Cardiac fibroblast (primary cell): Measurements from ENCODE around the gene TOPBP1.

Experiments
- DNase-seq, 2 donors: peaks; one replicate each; pipeline versions ENCODE4 v3.0.0 to v3.0.0-alpha.2; 2010; ENCODE audit warnings: low read depth in 2 of 2
- H3K4me3 ChIP-seq, 2 donors: replicated peaks in 1 of 2; 1 replicate in 1 of 2; 2 replicates in 1 of 2; pipeline ENCODE4 v1.5.1; 2011; ENCODE audit warnings: low read depth in 2 of 2, low read length in 2 of 2, mild to moderate bottlenecking in 2 of 2, moderate library complexity in 1 of 2
- TF ChIP-seq, protein P1 (sequence below): IDR thresholded peaks from one replicate; pipeline ENCODE4 v1.5.1; 2011; ENCODE audit warnings: low read depth, mild to moderate bottlenecking, low read length, inconsistent platforms

The TOPBP1 gene

GRCh38 chr3:133607816-133608215, 53.9 kb downstream of the TOPBP1 start:
- no peak overlapping the region for H3K4me3 ChIP-seq
- TF ChIP-seq, protein P1, sequence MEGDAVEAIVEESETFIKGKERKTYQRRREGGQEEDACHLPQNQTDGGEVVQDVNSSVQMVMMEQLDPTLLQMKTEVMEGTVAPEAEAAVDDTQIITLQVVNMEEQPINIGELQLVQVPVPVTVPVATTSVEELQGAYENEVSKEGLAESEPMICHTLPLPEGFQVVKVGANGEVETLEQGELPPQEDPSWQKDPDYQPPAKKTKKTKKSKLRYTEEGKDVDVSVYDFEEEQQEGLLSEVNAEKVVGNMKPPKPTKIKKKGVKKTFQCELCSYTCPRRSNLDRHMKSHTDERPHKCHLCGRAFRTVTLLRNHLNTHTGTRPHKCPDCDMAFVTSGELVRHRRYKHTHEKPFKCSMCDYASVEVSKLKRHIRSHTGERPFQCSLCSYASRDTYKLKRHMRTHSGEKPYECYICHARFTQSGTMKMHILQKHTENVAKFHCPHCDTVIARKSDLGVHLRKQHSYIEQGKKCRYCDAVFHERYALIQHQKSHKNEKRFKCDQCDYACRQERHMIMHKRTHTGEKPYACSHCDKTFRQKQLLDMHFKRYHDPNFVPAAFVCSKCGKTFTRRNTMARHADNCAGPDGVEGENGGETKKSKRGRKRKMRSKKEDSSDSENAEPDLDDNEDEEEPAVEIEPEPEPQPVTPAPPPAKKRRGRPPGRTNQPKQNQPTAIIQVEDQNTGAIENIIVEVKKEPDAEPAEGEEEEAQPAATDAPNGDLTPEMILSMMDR, result no peak
- no peak for DNase-seq

DNA sequence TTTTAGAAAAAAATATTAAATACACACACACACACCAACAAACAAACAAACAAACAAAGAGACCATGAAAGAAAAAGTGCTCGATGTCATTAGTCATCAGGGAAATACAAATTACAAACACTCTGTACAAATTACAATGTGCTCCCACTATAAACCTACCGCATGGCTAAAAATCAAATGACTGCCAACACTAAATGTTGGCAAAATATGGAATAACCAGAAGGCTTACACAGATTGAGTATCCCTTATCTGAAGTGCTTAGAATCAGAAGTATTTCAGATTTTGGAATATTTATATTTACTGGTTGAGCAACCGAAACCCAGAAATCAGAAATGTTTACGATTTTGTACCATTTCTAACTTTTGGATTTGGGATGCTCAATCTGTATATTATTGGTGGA, 54.8 kb downstream of the TOPBP1 start:
- H3K4me3 ChIP-seq, result no peak overlapping the region
- no peak for DNase-seq
- TF ChIP-seq, protein P1, result no peak

GRCh38 chr3:133606342-133606741, 55.4 kb downstream of the TOPBP1 start:
- DNase-seq, result no peak
- TF ChIP-seq, protein P1, result no peak

GRCh38 chr3:133600572-133601081, 61.1 kb downstream of the TOPBP1 start:
- H3K4me3 ChIP-seq, result no peak overlapping the region
- no peak for DNase-seq
- TF ChIP-seq, protein P1, result no peak

More at GRCh38 chr3:133606342-133606741, 55.4 kb downstream of the TOPBP1 start:
- H3K4me3 ChIP-seq, result no peak overlapping the region

DNA sequence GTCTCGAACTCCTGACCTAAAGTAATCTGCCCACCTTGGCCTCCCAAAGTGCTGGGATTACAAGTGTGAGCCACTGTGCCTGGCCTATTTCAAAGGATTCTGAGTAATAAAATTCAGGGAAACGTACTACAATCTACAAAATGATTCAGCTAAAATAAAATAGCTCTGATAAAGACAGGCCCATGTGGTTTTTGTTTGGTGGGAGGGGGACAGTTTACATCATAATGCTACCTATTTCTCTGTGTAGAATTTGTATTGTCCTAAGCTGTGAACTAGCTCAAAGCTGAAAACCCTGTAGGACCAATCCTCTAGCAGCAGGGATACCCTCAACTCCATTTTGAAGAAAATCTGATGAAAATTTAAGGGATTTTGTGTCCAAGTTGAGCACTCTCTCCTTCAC, 62.5 kb downstream of the TOPBP1 start:
- TF ChIP-seq, protein P1, result no peak
- no peak for DNase-seq

GRCh38 chr3:133598405-133598804, 63.3 kb downstream of the TOPBP1 start:
- DNase-seq, result no peak
- H3K4me3 ChIP-seq, result no peak overlapping the region
- TF ChIP-seq, protein P1, result no peak

More for the DNA sequence above, 62.5 kb downstream of the TOPBP1 start:
- no peak overlapping the region for H3K4me3 ChIP-seq

- no peak overlapping the region for H3K4me3 ChIP-seq
- DNase-seq, result no peak
- TF ChIP-seq, protein P1, result no peak
These were observed 66.4 kb downstream of the TOPBP1 start for GRCh38 chr3:133595341-133595740.
